Skin of body (tissue), 2 donors: ENCODE data around the gene CD84. TPM values are rescaled to one million over a fixed set of nuclear protein-coding genes. Genes with fewer than 3 reads are reported as not detected.
"Not testable (repeated sequence)": the region's sequence is repeated elsewhere in the genome, so short reads cannot be mapped to it uniquely, and the experiment has no call there.

Experiments used
- DNase-seq: peaks from one replicate; lab custom pipeline; 2025; lab: John Stamatoyannopoulos, UW
- total RNA-seq: library from RNA; depleted of rRNA; stranded (reverse); fragments of >200 nt; gene quantifications from one replicate; pipeline ENCODE4 v1.2.3, GENCODE V29; 2014

Gene CD84
- total RNA-seq, 1 donor from 2014 or later = 3.8 TPM

GRCh38 chr1:160517519-160517918 is 61.8 kb downstream of the CD84 start:
- DNase-seq = not testable (repeated sequence)

DNA sequence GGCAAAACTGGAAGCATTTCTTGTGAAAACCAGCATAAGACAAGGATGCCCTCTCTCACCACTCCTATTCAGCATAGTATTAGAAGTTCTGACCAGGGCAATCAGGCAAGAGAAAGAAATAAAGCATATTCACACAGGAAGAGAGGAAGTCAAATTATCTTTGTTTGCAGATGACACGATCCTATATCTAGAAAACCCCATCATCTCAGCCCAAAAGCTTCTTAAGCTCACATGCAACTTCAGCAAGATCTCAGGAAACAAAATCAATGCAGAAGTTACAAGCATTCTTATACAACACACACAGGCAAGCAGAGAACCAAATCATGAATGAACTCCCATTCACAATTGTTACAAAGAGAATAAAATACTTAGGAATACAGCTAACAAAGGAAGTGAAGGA is 63.4 kb downstream of the CD84 start:
- DNase-seq = not testable (repeated sequence)

- no peak for DNase-seq
These were observed 74.6 kb downstream of the CD84 start for GRCh38 chr1:160504651-160505050.

DNA sequence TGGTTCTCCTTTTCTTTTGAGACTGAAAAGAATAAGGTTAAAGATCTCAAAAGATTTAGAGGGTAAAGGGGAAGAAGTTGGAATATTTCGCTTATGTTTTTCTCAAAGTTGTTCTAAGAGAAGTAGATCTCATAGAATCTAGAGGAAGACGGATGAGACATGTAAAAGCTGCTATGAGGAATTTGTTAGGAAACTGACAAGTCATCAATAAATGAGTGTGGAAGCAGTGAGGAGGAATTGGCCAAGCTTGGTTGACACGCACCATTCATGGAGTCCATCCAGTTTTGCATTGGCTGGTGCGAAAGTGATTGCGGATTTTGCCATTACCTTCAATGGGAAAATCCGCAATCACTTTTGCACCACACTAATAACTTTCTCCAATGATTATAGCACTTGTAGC is 76.2 kb downstream of the CD84 start:
- DNase-seq = no peak

- no peak for DNase-seq
These were observed 78.8 kb downstream of the CD84 start for GRCh38 chr1:160500321-160500990.

DNA sequence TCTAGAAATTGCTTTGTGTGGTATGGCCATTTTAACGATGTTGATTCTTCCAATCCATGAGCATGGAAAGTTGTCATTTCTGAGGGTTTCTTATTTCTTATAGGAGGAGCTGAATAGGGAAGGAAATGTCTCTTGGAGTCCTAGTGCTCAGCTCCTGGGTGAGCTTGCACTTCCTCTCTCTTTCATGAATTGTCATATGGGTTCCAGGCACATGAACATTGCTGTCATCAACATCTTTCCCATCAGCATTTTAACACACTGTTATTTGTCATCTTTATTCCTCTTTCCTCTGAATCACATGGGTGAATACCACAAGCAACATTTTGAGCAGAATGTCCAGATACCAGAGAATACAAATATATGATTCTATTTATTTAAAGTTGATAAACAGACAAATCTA is 79.7 kb downstream of the CD84 start:
- DNase-seq = no peak

DNA sequence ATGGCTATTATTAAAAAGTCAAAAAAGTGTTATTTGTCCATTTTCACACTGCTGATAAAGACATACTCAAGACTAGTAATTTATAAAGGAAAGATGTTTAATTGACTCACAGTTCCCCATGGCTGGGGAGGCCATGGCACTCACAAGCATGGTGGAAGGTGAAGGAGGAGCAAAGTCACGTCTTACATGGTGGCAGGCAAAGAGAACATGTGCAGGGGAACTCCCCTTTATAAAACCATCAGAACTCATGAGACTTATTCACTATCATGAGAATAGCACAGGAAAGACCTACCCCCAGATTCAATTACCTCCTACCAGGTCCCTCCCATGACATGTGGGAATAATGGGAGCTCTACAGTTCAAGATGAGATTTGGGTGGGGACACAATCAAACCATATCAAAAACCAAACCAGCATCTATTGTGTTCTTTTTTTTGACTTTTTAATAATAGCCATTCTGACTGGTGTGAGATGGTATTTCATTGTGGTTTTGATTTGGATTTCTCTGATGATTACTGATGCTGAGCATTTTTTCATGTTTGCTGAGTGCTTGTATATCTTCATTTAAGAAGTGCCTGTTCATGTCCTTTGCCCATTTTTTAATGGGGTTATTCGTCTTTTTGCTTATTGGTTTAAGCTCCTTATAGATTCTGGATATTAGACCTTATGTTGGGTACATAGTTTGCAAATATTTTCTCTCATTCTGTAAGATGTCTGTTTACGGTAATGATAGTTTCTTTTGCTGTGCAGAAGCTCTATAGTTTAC is 80.8 kb downstream of the CD84 start:
- not testable (repeated sequence) for DNase-seq

GRCh38 chr1:160496334-160496733 is 83.0 kb downstream of the CD84 start:
- DNase-seq = no peak

DNA sequence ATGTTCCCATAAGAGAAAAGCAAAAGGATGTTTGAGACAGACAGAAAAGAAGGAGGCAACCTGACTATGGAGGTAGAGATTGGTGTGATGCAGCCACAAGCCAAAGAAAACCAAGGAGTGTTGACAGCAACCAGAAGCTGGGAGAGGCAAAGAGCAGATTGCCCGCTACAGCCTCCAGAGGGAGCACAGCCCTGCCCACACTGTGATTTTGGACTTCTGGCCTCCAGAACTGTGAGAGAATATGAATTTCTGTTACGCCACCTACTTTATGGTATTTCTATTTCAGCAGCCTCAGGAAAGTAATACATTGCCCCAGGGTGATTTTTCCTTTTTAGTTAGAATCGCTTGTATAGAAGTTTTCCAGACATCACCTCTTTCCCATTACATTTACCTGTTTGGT is 84.7 kb downstream of the CD84 start:
- DNase-seq = no peak

DNA sequence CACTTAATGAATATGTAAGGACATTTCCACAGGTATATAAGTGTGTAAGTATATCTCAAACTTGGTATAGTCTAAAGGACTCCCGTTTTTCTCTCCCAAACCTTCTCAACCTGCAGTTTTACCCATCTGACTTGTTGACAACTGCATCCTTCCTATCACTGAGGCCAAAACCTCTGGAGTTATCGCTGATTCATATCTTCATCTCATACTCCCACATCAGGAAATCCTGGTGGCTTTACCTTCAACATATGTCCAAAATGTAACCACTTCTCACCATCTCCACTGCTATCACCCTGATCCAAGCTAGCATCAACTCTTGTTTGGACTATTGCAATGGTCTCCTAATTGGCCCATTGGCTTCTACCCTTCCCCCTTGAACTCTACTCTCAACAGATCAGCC is 86.7 kb downstream of the CD84 start:
- DNase-seq = no peak

DNA sequence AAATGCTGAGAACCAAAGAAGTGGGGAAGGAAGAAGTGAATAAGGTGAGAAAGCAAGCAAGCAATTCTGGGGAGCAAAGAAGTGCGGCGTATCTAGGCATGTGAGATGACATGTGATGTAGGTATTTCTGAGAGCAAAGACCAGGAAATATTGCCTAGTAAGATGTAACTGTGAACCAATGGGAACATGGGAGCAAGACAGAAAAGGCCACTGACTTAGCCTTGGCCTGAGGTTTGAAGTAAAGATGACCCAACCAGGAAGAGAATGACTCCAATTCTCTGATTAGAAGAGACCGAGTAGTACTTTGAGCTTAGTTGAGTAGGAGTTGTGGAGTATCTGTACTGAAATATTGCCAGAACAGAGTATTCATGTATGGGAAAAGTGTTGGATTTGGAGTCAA is 87.3 kb downstream of the CD84 start:
- DNase-seq = no peak

Other genes starting within 250 kb of the CD84 start
- gene COPA, start 236.2 kb downstream of the CD84 start, total RNA-seq = 178 TPM
- 46.5 TPM for gene NCSTN, start 236.1 kb downstream of the CD84 start, total RNA-seq
- 0.20 TPM for gene NHLH1, start 212.4 kb downstream of the CD84 start, total RNA-seq
- gene VANGL2, start 178.9 kb downstream of the CD84 start, total RNA-seq = 11.0 TPM
- gene SLAMF6, start 56.2 kb downstream of the CD84 start, total RNA-seq = 0.39 TPM
- gene SLAMF1, start 67.5 kb upstream of the CD84 start, total RNA-seq = 0.20 TPM
- 8.2 TPM for gene CD48, start 132.3 kb upstream of the CD84 start, total RNA-seq
- gene SLAMF7, start 159.8 kb upstream of the CD84 start, total RNA-seq = 0.49 TPM
- gene LY9, start 216.7 kb upstream of the CD84 start, total RNA-seq = 0.89 TPM